HL-60/S4 treated with retinoic acid at 250 ng/mL for 4 days and 3 days (cell line): ENCODE measurements around the gene GPR27.

Experiments used
- in situ Hi-C: fragments of 300-500 bp; cut with MboI; formaldehyde crosslinking; loops from 2 replicates; pipeline ENCODE4 v1.7.0; 2022; ENCODE audit warnings: low sequenced_read_pairs

GPR27 gene

DNA sequence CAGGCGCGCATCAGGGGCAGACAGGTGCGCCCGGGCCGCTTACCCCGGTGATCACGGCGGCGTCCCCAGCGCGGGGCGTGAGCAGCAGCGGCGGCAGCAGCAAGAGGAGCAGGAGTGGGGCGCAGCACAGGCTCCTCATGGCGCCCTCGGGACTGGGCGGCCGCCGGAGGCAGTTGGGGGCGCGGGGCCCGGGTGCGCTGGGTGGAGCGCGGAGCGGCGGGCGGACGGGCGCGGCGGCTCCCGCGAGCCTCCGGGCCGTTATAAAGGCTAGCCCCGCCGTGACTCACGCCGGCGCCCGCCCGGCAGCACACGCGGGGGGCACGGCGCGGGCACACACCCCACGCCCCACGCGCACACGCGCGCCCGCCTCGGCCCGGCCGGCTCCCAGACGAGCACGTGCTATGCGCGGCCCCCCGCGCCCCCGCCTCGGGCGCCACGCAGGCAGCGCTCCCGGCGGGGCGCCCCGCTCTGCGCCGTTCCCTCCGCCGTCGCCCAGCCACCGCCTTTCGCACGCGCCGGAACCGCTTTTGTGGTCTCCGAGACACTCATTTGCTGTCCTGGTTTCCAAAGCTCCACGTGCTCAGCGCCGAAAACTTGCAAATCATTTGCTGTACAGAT, 31.4 kb downstream of the GPR27 start, which contains the start of gene PROK2:
Gene PROK2, minus strand, starts transcription at position 235 of the 618 bp plus-strand sequence. Its CDS starts 96 bp downstream, at position 139.
- in situ Hi-C loops: no loop called here

DNA sequence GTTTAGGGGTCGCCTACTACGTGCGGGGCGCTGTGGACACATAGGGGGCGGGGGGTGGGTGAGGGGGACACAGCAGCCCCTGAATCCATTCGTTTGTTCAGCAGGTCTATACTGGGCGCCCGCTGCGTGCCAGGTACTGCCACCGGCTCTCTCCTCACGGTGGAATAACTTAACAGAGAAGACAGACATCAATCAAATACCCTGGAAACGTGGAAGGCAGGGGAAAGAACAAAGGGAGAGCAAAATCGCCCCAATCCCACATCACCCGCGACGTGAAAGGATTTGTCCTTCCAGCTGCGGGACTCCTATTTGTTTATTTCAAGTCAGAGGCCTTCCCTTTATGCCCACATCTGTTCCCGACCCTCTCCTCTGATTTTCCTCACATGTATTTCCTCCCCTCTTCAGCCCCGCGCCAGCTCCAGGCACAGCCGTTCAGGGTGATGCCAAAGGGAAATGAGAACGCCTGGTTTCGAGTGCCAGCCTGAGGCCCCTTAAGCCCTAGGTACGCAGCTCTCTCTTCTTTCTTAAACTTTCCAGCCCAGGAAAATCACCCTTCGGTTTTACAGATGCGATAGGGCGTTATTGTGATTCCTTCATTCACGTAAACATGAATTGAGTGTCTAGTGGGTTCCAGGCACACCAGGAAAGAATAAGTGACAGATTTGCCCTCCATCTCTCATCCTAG, 32.0 kb downstream of the GPR27 start:
- in situ Hi-C loops: no loop called here

DNA sequence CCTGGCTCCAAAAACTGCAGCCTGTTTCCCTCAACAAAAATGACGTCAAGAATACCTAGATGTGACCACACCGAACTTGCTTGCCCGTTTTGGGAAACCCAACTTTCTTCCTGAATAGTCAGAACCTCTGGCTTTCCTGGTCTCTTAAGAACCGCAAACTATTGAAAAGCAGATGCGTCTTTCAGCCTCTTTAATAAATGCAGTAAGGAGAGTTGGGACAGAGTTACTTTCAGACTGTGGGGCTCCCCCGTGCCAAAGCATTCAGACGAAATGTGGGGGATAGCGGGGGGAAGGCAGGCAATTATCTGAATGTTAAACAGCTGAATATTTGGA, 32.5 kb downstream of the GPR27 start:
- in situ Hi-C loops: no loop called here

DNA sequence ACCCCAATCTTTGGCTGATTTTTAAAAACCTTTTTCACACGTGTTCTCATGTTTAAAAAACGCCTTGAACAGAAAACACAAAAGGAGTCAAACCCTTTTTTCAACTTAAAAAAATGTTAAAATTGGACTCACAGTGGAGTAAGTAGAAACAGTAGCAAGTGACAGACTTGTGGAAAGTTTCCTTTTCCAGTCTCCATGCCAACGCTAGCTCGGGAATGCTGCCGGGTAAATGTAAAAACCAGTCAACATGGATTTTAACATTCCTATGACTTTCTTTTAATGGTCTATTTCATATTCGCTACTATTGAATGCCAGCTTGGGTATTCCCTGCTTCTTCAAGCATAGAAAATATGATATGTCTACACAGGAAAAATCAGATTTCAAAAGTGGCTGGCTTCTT, 32.9 kb downstream of the GPR27 start:
- in situ Hi-C loops: no loop called here

DNA sequence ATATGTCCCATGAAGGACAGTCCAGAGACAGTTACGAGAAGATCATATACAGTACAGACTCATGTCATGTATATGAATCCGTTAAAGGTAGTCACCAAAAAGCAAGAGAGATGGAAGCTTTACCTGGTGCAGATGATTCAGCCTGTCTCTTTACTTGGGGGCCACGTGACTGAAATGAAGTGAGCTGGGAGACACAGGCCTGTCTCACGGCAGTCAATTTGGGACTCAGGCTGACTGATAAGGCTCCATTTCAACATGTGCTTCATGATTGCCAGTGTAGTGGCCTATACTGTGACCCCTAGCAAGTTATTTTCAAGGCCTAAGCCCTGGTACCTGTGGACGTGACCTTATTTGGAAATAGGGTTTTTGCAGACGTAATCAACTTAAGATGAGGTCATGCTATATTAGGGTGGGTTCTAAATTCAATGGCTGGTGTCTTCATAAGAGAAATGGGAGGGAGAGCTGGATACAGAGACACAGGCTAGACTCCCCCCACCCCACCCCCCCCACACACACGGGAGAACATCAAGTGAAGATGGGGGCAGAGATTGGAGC, 34.3 kb downstream of the GPR27 start:
- in situ Hi-C loops: no loop called here

DNA sequence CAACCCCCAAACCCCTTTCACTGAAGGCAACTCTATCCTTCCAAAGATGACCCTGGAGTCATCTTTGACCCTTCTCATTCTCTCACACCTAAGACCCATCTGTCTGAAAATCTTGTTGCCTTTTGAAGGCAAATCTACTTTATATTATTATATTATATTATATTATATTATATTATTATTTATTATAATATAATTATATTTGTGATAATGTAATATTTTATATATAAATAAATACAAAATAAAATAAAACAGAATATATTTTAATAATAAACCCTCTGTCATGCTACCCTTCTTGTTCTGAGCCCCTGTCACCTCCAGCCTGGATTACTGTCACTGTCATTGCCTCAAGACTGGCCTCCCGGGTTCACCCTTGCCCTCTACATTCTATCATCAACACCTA, 36.3 kb downstream of the GPR27 start:
- in situ Hi-C loops: no loop called here

DNA sequence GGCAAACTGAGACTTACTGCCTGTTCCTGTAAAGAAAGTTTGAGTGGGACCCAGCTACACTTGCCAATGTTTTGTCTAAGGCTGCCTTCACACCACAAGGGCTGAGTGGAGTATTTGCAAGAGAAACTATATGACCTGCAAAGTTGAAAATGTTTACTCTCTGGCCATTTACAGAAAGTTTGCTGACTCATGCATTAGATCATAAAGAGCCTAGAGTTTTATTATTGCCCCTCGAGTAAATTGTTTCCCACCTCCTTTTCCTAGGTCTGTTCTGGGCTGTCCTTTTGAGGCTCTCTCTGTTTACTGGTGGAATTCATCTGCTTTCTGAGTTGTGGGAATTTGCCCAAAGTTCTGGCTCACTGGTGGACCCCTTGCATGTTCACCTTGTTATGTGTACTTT, 38.0 kb downstream of the GPR27 start:
- in situ Hi-C loops: no loop called here

DNA sequence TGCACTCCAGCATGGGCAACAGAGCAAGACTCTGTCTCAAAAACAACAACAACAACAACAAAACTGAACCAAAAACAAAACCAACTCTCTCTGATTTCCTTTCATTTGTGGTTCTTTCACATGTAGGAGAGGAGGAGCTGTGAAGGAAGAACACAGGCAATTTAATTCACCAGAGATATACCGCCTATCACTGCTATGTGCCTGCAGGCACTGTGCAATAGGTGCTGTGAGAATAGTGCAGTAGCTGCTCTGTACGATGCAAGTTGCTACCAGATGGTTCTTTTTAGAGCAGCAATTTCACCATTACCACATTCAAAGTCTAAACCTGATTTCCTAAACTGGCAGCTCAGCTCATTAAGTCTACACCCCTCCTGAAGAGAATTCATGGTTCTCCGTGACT, 42.6 kb downstream of the GPR27 start:
- in situ Hi-C loops: no loop called here

DNA sequence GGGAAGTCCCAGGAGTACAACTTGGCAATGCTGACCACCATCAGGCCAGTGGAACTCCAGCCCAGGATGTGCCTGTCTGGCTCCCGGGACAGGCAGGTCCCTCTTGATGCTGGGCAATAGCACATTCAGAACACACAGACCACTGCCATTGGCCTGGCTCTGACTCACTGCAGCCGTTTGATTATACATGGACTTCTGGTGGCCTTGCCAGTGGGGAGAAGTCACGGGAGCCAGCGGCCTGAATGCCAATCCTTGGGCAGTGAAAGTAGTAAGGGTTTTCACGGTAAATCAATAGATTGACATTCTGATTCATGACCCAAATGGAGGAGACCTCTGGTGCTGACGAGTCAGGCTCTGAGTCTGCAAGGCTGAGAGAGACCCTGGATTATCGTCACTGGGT, 43.8 kb downstream of the GPR27 start:
- in situ Hi-C loops: no loop called here

DNA sequence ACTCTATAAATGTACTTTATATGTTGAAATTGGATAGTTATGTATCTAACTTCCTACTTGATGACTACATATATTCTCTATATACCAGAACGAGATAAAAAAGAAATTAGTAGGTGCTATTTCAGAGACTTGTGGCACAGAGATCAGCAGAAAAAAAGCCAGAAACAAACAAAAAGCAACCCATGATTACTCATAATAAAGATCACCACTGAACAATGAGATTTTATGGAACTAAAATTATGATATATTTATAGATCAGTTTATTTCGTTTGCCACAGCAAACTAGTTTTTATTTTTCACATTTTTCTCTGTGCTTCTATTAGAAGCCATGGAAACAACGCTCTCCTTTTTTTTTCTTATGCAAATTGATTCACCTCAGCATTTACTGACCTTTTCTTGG, 46.4 kb downstream of the GPR27 start:
- in situ Hi-C loops: no loop called here

DNA sequence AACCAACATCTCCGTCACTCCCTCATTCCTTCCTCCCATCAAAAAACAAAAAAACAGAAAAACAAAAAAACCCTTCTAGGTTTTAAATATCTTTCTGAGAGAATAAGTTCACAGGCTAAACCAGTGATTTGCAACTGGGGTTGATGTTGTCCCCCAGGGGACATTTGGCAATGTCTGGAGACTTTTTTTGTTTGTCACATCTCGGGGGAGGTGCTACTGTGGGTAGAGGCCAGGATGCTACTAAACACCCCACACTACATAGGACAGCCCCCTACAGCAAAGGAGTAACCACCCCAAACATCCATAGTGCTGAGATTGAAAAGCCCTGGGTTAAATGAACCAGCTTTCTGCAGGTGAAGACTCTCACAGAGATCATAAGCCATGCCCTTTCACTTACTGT, 48.3 kb downstream of the GPR27 start:
- in situ Hi-C loops: no loop called here

DNA sequence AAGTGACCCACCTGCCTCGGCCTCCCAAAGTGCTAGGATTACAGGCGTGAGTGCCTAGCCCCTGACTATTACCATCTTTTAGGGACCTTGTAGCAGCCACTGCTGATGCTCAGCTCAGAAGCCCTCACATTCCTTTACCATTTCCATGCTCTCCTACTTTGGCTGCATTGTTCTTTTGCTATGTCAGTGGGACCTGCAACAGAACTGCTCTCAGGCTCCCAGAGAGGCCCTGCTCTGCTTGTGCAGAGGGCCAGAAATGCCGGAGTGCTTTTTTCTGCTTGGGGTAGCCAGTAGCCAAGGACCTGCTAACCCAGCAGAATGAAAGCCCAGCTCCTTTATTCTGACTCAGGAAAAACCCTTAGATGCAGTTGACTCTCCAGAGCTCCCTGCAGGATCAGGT, 49.6 kb downstream of the GPR27 start:
- in situ Hi-C loops: no loop called here

DNA sequence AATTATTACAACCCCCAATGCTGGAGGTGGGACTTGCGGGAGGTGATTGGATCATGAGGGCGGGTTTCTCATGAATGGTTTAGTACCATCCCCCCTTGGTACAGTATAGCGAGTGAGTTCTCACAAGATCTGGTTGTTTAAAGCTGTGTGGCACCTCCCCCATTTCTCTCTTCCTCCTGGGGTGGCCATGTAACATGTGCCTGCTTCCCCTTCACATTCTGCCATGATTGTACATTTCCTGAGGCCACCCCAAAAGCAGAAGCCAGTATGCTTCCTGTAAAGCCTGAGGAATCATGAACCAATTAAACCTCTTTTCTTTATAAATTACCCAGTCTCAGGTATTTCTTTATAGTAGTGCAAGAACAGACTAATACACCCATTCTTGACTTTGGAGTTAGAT, 51.5 kb downstream of the GPR27 start:
- in situ Hi-C loops: no loop called here

DNA sequence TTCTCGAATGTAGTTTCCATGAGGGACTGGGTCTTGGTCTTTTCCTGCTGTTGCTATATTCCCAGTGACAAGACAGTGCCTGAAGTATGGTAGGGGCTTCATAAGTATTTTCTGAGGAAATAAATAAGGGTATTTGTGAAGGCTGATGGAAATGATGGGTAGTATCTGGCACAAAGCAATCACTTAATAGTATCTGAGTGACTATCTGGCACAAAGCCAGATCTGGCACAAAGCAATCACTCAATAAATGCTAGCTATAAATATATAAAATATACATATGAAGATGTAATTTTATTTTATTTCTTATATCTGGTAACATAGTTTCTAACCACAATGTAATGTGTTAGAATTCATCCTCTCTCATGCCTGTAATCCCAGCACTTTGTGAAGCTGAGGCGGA, 52.0 kb downstream of the GPR27 start:
- in situ Hi-C loops: no loop called here
